ENCODE measurements around the gene POLR1B.

The POLR1B gene

GRCh38 chr2:112597537-112598322 is 55.5 kb downstream of the POLR1B start:
- TF ChIP-seq CTCF (IDR thresholded peaks at IDR 0.05; ENCODE audit: low read depth, low read length, missing control alignments), result no peak
- no peak for DNase-seq (ENCODE audit: low read depth)
- H3K4me3 ChIP-seq (ENCODE audit: low read depth, low read length), result no peak overlapping the region
- in situ Hi-C loops (cut with HindIII; ENCODE audit: low sequenced_read_pairs), result no loop called here

GRCh38 chr2:112600634-112601033 is 58.4 kb downstream of the POLR1B start:
- in situ Hi-C loops (cut with HindIII; ENCODE audit: low sequenced_read_pairs), result no loop called here
- H3K4me3 ChIP-seq (ENCODE audit: low read depth, low read length), result no peak overlapping the region
- no peak for DNase-seq (ENCODE audit: low read depth)
- TF ChIP-seq CTCF (IDR thresholded peaks at IDR 0.05; ENCODE audit: low read depth, low read length, missing control alignments), result no peak

GRCh38 chr2:112601754-112602153 is 59.5 kb downstream of the POLR1B start:
- no peak for TF ChIP-seq CTCF (IDR thresholded peaks at IDR 0.05; ENCODE audit: low read depth, low read length, missing control alignments)
- DNase-seq (ENCODE audit: low read depth), result no peak
- in situ Hi-C loops (cut with HindIII; ENCODE audit: low sequenced_read_pairs), result no loop called here
- no peak overlapping the region for H3K4me3 ChIP-seq (ENCODE audit: low read depth, low read length)

GRCh38 chr2:112602917-112603316 is 60.7 kb downstream of the POLR1B start:
- in situ Hi-C loops (cut with HindIII; ENCODE audit: low sequenced_read_pairs), result no loop called here
- no peak for DNase-seq (ENCODE audit: low read depth)
- TF ChIP-seq CTCF (IDR thresholded peaks at IDR 0.05; ENCODE audit: low read depth, low read length, missing control alignments), result no peak
- H3K4me3 ChIP-seq (ENCODE audit: low read depth, low read length), result no peak overlapping the region

- in situ Hi-C loops (cut with HindIII; ENCODE audit: low sequenced_read_pairs), result no loop called here
- TF ChIP-seq CTCF (IDR thresholded peaks at IDR 0.05; ENCODE audit: low read depth, low read length, missing control alignments), result no peak
- no peak overlapping the region for H3K4me3 ChIP-seq (ENCODE audit: low read depth, low read length)
- no peak for DNase-seq (ENCODE audit: low read depth)
Measured at GRCh38 chr2:112603731-112604130, 61.5 kb downstream of the POLR1B start.

- in situ Hi-C loops (cut with HindIII; ENCODE audit: low sequenced_read_pairs), result loop anchor here (5.0 kb wide), 2 partner anchors 82 to 117 kb away; partner anchors contain the start of gene NT5DC4
- DNase-seq (ENCODE audit: low read depth), result no peak
- no peak for TF ChIP-seq CTCF (IDR thresholded peaks at IDR 0.05; ENCODE audit: low read depth, low read length, missing control alignments)
- H3K4me3 ChIP-seq (ENCODE audit: low read depth, low read length), result no peak overlapping the region
Measured at GRCh38 chr2:112604952-112605351, 62.7 kb downstream of the POLR1B start.

Data from astrocyte of the cerebellum (primary cell).